Raji (cell line): Measurements from ENCODE around the gene SEMA6A.

Source experiments
- POLR2A ChIP-seq: IDR thresholded peaks from 2 replicates; pipeline ENCODE4 v1.6.1; 2011; ENCODE audit warnings: low read depth, low read length, control low read depth; ENCODE audit not compliant: insufficient read depth

SEMA6A gene

GRCh38 chr5:116579144-116579543, 4.5 kb upstream of the SEMA6A start:
- TF ChIP-seq POLR2A: no peak

GRCh38 chr5:116578676-116579075, 4.1 kb upstream of the SEMA6A start:
- TF ChIP-seq POLR2A: no peak

- TF ChIP-seq POLR2A: no peak
Measured at GRCh38 chr5:116577064-116577788, 2.6 kb upstream of the SEMA6A start.

GRCh38 chr5:116576053-116576713, 1.6 kb upstream of the SEMA6A start:
- TF ChIP-seq POLR2A: no peak

- no peak for TF ChIP-seq POLR2A
Measured at GRCh38 chr5:116575326-116576052, 866 bp upstream of the SEMA6A start.

GRCh38 chr5:116573702-116574366, 789 bp downstream of the SEMA6A start:
- no peak for TF ChIP-seq POLR2A

GRCh38 chr5:116573279-116573701, 1.3 kb downstream of the SEMA6A start:
- no peak for TF ChIP-seq POLR2A

- TF ChIP-seq POLR2A: no peak
Measured at GRCh38 chr5:116572350-116573278, 2.0 kb downstream of the SEMA6A start.

GRCh38 chr5:116571568-116572349, 2.9 kb downstream of the SEMA6A start:
- TF ChIP-seq POLR2A: no peak

GRCh38 chr5:116569999-116570398, 4.6 kb downstream of the SEMA6A start:
- no peak for TF ChIP-seq POLR2A

GRCh38 chr5:116567106-116567505, 7.5 kb downstream of the SEMA6A start:
- no peak for TF ChIP-seq POLR2A

GRCh38 chr5:116566251-116566650, 8.4 kb downstream of the SEMA6A start:
- no peak for TF ChIP-seq POLR2A

GRCh38 chr5:116564756-116565490, 9.7 kb downstream of the SEMA6A start:
- no peak for TF ChIP-seq POLR2A
